Mesodermal cell (in vitro differentiated cells): ENCODE measurements around the gene SEMA3B.
A peak's percentile ranks its signal among the peaks of the same experiment; 100 is the strongest.
"Not testable (repeated sequence)": the region's sequence is repeated elsewhere in the genome, so short reads cannot be mapped to it uniquely, and the experiment has no call there.

Experiments used
- H3K27ac ChIP-seq: 2 replicates; pipeline ENCODE4 v1.7.0; 2013; ENCODE audit warnings: mild to moderate bottlenecking, low read depth, low read length, moderate library complexity; ENCODE audit not compliant: severe bottlenecking
- H3K36me3 ChIP-seq: 2 replicates; pipeline ENCODE4 v1.7.1; 2013; ENCODE audit warnings: mild to moderate bottlenecking, low read length, moderate library complexity; ENCODE audit not compliant: control insufficient read depth, insufficient read depth
- H3K4me1 ChIP-seq: one replicate; pipeline ENCODE4 v1.7.1; 2013; ENCODE audit warnings: mild to moderate bottlenecking, low read length; ENCODE audit not compliant: insufficient read depth, control insufficient read depth, poor library complexity, severe bottlenecking
- H3K4me3 ChIP-seq: 2 replicates; pipeline ENCODE4 v1.7.0; 2013; ENCODE audit warnings: low read length, control low read depth, mild to moderate bottlenecking; ENCODE audit not compliant: insufficient read depth, poor library complexity, severe bottlenecking; ENCODE audit errors: extremely low read depth
- H3K9me3 ChIP-seq: 2 replicates; pipeline ENCODE4 v1.7.1; 2013; ENCODE audit warnings: mild to moderate bottlenecking, low read length, moderate library complexity; ENCODE audit not compliant: control insufficient read depth
- WGBS, 2 experiments: methylation state at CpG; one replicate each; pipeline ENCODE4 v1.1.5; 2013; ENCODE audit warnings: missing lambda C conversion rate in 2 of 2; ENCODE audit not compliant: insufficient coverage in 2 of 2; 5-methylcytosine and 5-hydroxymethylcytosine counted together

The SEMA3B gene

DNA sequence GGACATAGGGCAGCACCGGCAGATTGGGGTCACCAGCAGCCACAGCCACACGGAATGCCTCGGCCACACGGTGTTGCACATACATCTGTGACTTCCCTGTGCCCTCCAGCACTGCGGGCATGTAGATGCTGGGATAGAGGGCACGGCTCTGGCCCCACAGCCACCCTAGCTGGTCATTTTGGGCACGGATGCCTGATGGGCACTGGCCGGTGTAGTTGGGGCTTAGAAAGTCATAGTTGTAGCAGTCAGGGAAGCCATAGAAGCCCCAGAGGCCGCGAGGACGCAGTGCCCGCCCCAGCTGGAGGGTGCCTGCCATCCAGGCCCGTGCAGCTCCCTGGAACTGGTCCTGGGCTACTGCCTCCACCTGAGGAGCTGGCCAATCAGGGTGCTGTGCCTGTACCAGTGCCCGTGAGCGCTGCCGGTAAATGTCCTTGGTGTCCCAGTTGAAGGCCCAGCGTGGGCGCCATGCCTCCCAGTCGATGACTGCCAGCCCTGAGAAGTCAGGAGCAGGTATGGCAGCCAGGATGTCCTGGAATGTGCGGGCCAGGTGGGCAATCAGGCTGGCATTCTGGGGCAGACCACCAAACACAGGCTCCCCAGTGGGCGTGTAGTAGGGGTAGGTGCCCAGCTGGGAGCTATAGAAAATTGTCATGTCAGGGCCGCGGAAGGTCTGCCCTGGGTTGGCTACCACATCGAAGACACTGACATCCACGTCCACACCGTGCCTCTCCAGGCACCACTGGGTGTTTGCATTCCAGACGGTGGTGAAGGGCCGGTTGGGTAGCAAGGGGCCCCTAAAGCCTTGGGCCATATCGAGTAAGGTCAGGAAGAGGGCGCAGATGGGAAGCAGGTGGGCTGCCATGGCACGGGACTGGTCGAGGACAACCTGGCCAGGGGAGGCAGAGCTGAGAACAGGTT is 33.4 kb downstream of the SEMA3B start:
- H3K4me1 ChIP-seq, result peaks cover 5% of the 10 kb centered on the region
- no peak overlapping the region for H3K27ac ChIP-seq
- peaks cover 15% of the 10 kb centered on the region for H3K9me3 ChIP-seq
- 94 to 96% methylated on average over 31 to 32 of the region's 32 CpGs for WGBS, 2 experiments
- no peaks in the 10 kb centered on the region for H3K36me3 ChIP-seq
- no peak overlapping the region for H3K4me3 ChIP-seq

DNA sequence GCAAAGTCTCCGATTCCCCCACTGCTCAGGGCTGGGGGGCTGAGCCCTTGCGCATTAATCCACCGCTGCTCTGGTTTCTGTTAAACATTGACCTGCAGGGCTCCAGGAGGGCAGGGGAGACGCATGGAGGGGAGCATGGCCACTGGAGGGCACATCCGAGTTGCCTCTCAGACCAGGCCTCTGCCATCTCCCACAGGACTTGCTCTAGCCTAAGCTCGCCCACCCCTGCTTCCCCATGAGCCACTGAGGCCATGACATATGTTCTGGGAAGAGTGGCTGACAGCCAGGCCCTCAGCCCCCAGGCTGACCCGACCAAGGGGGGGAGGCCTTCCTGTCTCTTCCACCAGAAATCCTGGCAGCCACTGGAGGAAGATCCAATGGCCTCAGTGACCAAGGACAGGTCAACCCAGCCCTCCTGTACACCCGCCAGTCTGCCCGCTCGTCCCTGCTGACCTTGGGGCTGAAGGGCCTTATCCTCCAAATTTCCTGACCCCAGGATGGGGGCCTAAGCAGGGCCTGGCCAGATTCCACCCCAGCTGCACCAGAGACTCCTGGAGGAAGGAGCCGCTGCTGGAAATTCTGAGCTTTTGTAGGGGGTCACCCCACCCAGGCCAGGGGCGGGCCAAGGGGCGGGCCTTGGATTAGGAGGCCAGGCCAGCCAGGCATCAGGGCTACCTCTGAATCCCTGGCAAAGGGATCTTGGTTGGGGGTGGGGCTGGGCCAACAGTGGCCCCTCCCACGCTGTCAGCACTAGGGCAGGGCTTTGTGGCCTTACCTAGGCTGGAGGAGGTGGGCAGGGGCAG is 34.3 kb downstream of the SEMA3B start, which contains the start of gene HYAL1:
Gene HYAL1 (minus strand): TSS at position 562 of the 803 bp plus-strand sequence. CDS start 618 bp downstream, outside the sequence.
- H3K36me3 ChIP-seq, result no peaks in the 10 kb centered on the region
- H3K27ac ChIP-seq, result no peak within 1 kb of the TSS
- WGBS, 2 experiments, result 79 to 84% methylated on average over 7 to 12 of the region's 14 CpGs
- H3K4me3 ChIP-seq, result no peak within 1 kb of the TSS
- H3K4me1 ChIP-seq, result peaks cover 5% of the 10 kb centered on the region
- H3K9me3 ChIP-seq, result peaks cover 15% of the 10 kb centered on the region

DNA sequence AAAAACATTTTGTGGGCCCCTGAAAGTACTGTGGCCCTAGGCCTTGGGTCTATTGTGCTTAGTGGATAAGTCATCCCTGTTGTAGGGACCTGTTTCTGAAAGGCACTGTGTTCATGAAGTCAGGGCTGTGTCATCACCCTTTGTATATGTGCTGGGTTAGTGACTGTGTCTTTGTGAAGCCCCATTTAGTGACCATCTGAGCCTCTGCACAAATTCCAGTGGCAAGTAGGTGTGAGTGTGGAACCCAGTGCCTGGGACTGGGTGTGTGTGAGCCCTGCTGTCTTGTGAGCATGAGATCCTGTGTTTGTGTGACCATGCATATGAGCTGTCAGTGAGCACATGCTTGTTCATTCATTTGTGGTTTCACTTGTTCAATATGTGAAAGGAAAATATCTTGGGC is 35.7 kb downstream of the SEMA3B start:
- H3K36me3 ChIP-seq, result no peaks in the 10 kb centered on the region
- H3K9me3 ChIP-seq, result peaks cover 21% of the 10 kb centered on the region
- H3K4me3 ChIP-seq, result no peak overlapping the region
- peaks cover 5% of the 10 kb centered on the region for H3K4me1 ChIP-seq
- H3K27ac ChIP-seq, result no peak overlapping the region

DNA sequence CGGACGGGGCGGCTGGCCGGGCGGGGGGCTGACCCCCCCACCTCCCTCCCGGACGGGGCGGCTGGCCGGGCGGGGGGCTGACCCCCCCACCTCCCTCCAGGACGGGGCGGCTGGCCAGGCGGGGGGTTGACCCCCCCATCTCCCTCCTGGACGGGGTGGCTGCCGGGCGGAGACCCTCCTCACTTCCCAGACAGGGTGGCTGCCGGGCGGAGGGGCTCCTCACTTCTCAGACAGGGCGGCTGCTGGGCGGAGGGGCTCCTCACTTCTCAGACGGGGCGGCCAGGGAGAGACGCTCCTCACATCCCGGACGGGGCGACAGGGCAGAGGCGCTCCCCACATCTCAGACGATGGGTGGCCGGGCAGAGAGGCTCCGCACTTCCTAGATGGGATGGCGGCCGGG is 43.1 kb downstream of the SEMA3B start:
- 89 to 95% methylated on average over 5 to 10 of the region's 32 CpGs for WGBS, 2 experiments
- Histone ChIP-seq H3K9me3 (peaks cover 18% of the 10 kb centered on the region), H3K36me3 (peaks cover 27% of the 10 kb centered on the region)
- not testable (repeated sequence) for H3K4me1 ChIP-seq, H3K4me3 ChIP-seq, H3K27ac ChIP-seq

DNA sequence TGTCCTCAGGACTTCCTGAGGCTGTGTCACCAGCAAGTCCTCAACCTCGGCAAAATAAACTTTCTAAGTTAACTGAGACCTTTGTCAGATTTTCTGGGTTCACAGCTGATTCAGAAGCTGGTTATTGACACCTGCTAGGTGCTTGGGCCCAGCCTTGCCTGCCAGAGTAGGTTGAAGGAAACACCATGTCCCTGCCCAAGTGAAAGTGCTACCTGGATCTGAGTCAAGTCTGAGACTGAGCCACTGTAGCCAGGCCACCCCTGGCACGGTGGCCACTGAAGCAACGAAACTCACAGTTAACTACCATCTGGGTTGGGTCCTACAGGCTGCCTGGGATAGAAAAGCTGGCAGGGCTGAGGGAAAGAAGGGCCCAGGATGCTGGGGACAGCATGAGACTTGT is 45.4 kb downstream of the SEMA3B start:
- WGBS, 2 experiments, result 98 to 100% methylated on average over 2 to 3 of the region's 3 CpGs
- no peak overlapping the region for H3K27ac ChIP-seq
- H3K9me3 ChIP-seq, result peaks cover 13% of the 10 kb centered on the region
- H3K4me1 ChIP-seq, result peaks cover 22% of the 10 kb centered on the region
- H3K4me3 ChIP-seq, result no peak overlapping the region
- H3K36me3 ChIP-seq, result peaks cover 50% of the 10 kb centered on the region

DNA sequence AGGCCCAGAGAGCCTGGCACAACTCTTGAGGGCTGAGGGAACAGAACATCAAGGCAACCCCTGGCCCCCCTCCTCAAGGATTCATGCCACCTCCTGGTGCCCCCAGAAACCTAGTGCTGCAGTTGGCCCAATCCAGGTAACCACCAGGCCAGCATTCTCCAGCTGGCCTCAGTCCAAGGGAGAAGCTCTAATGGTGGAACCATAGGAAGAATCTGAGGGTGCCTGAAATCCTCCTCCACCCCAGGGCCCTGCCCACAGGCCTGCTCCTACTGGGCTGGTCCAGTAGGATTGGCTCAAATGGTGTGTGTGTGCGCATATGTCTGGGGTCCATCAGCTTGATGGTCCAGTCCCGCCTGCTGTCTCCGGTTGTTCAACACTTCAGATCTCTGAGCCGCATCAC is 45.9 kb downstream of the SEMA3B start:
- Histone ChIP-seq H3K27ac (no peak overlapping the region), H3K4me3 (no peak overlapping the region), H3K9me3 (peaks cover 8% of the 10 kb centered on the region), H3K4me1 (peaks cover 24% of the 10 kb centered on the region), H3K36me3 (peaks cover 55% of the 10 kb centered on the region)
- 93 to 100% methylated on average over 1 to 3 of the region's 4 CpGs for WGBS, 2 experiments

DNA sequence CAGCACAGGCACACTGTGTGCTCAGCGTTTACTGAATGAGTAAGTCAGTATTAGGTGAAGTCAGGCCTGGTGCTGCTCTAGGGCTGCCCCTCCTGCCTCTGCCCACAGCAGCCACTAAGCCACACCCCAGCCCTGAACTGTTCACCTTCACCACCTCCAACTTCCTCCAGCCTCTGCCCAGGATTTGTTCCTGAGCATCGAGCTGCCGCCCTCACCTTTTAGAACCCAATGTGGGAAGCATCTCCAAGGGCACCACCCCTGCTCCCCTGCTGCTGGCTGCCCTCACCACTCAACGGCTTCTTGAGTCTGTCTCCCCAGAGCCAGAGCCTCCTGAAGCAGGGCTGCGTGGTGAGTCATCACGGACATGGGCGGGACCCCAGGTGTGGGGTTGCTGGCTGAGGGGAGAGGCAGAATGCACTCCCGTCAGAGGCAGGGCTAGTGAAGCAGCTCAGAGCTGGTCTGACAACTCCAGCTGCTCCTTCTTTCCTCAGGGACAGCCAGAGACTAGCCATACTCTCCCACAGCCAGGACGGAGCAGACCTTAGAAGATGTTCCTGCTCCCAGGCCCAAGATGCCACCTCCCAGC is 47.8 kb downstream of the SEMA3B start:
- Histone ChIP-seq H3K4me3 (no peak overlapping the region), H3K9me3 (peaks cover 4% of the 10 kb centered on the region), H3K4me1 (peaks cover 31% of the 10 kb centered on the region), H3K36me3 (peaks cover 61% of the 10 kb centered on the region), H3K27ac (peak overlapping the region; percentile 2)
- 84 to 92% methylated on average over 5 to 8 of the region's 9 CpGs for WGBS, 2 experiments

DNA sequence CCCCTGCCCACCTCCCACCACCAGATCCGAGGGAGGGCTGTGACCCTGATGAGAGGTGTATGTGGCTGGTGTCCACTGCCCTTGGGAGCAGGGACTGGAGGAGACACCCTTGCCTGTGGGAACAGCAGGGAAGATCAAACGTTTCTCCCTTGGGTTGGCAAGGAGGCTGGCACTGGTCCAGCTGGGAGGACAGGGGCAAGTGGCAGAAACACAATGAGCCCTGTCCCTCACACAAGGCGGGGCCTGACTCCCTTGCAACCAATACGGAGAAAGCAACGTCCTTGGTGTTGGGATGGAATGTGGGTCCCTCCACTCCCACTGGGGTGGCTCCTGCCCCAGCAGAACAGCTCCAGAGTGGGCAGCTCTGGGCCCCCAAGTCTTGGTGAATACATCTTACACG is 48.4 kb downstream of the SEMA3B start:
- peaks cover 61% of the 10 kb centered on the region for H3K36me3 ChIP-seq
- H3K4me3 ChIP-seq, result no peak overlapping the region
- peak overlapping the region; percentile 2 for H3K27ac ChIP-seq
- peaks cover 35% of the 10 kb centered on the region for H3K4me1 ChIP-seq
- H3K9me3 ChIP-seq, result peaks cover 4% of the 10 kb centered on the region
- WGBS, 2 experiments, result 90 to 94% methylated on average over 4 to 5 of the region's 6 CpGs

DNA sequence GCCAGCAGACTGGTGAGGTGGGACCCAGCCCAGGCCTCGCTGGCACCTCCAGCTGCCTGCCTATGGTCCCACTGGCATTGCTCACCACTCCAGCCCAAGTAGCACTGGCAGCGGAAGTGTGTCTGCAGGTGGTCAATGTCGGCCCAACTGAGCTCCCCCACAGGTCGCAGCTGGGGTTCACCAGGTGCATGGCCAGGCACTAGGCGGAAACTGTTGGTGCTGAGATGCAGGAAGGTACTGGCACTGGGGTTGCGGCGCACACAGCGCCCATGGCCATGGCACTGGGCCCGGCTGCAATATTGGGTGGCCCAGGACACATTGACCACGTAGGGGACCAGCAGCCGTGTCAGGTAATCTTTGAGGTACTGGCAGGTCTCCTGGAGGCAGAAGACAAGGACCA is 49.2 kb downstream of the SEMA3B start:
- no peak overlapping the region for H3K4me3 ChIP-seq
- peaks cover 44% of the 10 kb centered on the region for H3K4me1 ChIP-seq
- whole genome bisulfite sequencing, 2 experiments, result 95 to 97% methylated on average over 11 of the region's 11 CpGs
- peaks cover 61% of the 10 kb centered on the region for H3K36me3 ChIP-seq
- H3K9me3 ChIP-seq, result peaks cover 4% of the 10 kb centered on the region
- no peak overlapping the region for H3K27ac ChIP-seq

DNA sequence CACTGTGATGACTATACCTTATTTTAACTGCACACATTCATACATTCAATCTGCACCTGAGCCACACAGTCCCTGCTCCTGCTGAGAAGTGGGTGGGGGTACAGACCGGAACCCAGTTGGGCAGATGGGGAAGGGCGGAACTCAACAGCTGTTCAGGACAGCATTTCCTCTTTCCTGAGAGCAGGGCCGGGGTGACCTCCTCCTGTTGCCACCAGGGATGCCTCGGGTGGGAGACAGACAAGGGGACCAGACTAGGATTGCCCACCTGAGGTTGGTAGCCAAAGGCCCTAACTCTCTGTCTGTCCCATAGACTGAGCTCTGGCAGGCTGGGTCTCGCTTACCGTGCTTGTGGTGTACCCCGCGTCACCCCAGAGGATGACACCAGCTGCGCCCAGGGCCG is 49.7 kb downstream of the SEMA3B start:
- no peak overlapping the region for H3K27ac ChIP-seq
- H3K36me3 ChIP-seq, result peaks cover 58% of the 10 kb centered on the region
- peaks cover 48% of the 10 kb centered on the region for H3K4me1 ChIP-seq
- no peak overlapping the region for H3K4me3 ChIP-seq
- peaks cover 3% of the 10 kb centered on the region for H3K9me3 ChIP-seq
- WGBS, 2 experiments, result 95 to 97% methylated on average over 9 to 10 of the region's 10 CpGs
